ENCODE data around the gene DRG2.

- TF ChIP-seq SNAPC5 (CRISPR knock-in tag; IDR thresholded peaks at IDR 0.05) = no peak
- no peak for TF ChIP-seq CTCF (IDR thresholded peaks at IDR 0.05 in 2 of 3, conservative IDR thresholded peaks at IDR 0.05 in 1 of 3; ENCODE audit: insufficient read depth in 2 of 3, low read depth in 1 of 3, low read length in 3 of 3)
Observed at GRCh38 chr17:18074566-18075272, 13.0 kb upstream of the DRG2 start.
